Epithelial cell of prostate (primary cell): ENCODE data around the gene EZH2.

Experiments
- DNase-seq: peaks from one replicate; pipeline ENCODE4 v3.0.0-alpha.2; 2011; ENCODE audit warnings: low read depth, low spot score
- H3K27ac ChIP-seq: fragments of 450-650 bp; 2 replicates; pipeline ENCODE4 v1.5.1; 2017; ENCODE audit warnings: mild to moderate bottlenecking

EZH2 gene

GRCh38 chr7:148782757-148783456, 101.2 kb downstream of the EZH2 start:
- no peak for DNase-seq
- H3K27ac ChIP-seq: peak overlapping the region; percentile 55

GRCh38 chr7:148774471-148774870, 109.6 kb downstream of the EZH2 start:
- DNase-seq: no peak
- H3K27ac ChIP-seq: no peak overlapping the region

GRCh38 chr7:148773334-148773733, 110.8 kb downstream of the EZH2 start:
- peak overlapping the region; percentile 63 for H3K27ac ChIP-seq
- DNase-seq: no peak

- H3K27ac ChIP-seq: peak overlapping the region; percentile 63
- peak; percentile 85 for DNase-seq
These were observed 111.6 kb downstream of the EZH2 start for GRCh38 chr7:148772297-148773089.

GRCh38 chr7:148770004-148770403, 114.1 kb downstream of the EZH2 start:
- DNase-seq: no peak
- H3K27ac ChIP-seq: no peak overlapping the region

GRCh38 chr7:148763622-148764021, 120.5 kb downstream of the EZH2 start:
- DNase-seq: no peak
- H3K27ac ChIP-seq: no peak overlapping the region

GRCh38 chr7:148761499-148762278, 122.4 kb downstream of the EZH2 start:
- DNase-seq: no peak

More at GRCh38 chr7:148761499-148762278, 122.4 kb downstream of the EZH2 start:
- H3K27ac ChIP-seq: no peak overlapping the region
